Measurements from ENCODE around the gene SLCO4A1.

Gene SLCO4A1

GRCh38 chr20:62688855-62689460 is 46.7 kb downstream of the SLCO4A1 start:
- DNase-seq: no peak

DNA sequence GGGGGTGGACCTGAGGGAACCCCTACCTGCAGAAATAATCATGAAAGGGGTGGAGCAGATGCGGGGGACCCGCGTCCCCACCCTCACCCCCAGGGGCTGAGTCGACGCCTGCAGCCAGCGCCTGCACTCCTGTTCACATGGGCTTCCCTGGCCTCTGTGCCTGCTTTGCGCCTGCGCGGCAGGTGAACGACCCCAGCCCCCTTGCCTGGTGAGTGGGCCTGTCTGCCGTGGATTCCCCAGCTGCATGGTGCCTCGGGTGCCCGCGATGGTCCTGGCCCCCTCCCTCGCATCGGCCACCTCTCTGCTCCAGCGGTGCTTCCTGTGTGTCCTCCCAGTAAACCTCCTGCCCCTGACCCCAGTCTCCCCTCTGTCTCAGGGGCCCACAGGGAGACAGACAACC is 47.6 kb downstream of the SLCO4A1 start:
- no peak for DNase-seq

DNA sequence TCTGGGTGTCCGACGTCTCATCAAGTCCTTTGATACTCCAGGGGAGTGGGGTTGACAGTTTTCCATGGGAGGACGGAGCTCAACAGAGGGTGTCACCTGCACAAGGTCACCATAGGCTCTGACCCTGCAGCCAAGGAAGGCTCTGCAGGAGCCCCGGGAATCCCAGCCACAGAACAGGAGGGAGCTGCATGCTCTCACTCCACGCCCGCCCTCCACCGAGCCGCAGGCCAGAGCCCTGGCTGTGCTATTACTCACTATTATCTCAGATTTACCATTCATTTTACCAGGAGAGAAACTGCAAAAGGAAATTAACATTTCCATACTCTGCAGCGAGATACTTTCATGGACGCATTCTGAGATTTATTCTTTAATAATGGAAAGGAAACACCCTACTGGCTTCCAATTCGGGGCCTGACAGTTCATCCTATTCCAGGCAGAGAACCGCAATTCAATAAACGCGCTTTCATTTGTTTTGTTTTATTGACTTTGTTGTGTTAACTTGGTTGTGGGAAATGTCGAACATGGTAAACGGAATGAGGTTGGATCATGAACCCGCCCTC is 48.0 kb downstream of the SLCO4A1 start:
- no peak for DNase-seq

GRCh38 chr20:62691487-62691886 is 49.2 kb downstream of the SLCO4A1 start:
- DNase-seq: no peak

DNA sequence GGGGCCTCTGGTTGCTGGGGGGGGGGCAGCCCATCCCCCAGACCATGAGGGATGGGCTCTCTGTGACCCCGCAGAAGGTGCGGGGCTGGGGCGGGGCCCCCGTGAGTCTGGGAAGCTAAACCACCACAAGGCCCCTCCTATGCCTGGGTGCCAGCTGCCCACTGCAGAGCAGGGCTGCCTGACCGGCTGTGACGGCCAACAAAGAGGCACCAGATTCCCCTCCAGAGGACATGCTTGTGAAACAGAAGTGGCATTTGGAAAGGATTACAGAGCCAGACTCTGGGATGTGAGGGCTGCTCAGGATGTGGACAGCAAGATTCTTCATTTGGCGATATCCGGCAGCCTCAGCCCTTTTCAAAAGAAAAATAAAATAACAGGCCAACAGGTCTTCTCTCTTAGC is 49.9 kb downstream of the SLCO4A1 start:
- no peak for DNase-seq

GRCh38 chr20:62692801-62693523 is 50.7 kb downstream of the SLCO4A1 start:
- DNase-seq: no peak

DNA sequence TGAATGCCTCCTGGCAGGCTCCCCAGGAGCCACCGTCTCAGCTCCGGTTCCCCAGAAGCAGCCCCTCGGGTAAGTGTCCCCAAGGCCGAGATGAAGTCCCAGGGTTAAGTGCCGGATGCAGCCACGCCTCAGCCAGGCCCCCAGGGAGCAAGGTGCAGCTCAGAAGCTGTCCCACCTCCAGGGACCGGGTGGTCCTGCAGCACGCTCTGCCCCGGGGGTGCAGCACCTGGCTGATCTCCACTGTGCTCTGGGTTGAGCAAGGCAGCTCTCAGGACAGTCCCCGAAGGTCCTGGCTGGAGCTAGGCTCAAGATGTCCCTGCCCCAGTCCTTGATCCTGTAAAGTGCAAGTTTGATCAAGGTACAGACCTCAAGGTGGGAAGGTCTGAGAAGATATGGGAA is 51.2 kb downstream of the SLCO4A1 start:
- DNase-seq: no peak

GRCh38 chr20:62694106-62694505 is 51.8 kb downstream of the SLCO4A1 start:
- DNase-seq: no peak

DNA sequence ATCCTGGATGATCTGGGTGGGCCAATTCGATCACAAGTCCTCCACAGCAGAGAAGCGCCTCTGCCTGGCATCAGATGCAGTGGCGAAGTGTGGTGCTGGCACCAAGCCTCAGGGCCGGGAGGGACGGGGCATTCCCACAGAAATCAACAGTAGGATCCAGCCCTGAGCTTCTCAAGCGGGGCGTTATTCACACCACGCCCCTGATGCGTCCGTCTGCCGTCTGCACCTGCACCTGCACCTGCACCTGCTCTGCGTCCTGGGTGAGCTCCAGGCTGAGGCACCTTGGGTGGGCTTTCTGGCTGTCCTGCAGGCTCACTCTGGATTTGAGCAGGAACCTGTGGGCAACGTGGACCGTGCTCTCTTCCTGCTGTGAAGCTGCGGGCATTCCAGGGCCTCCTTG is 52.6 kb downstream of the SLCO4A1 start:
- DNase-seq: no peak

GRCh38 chr20:62695448-62696414 is 53.4 kb downstream of the SLCO4A1 start:
- no peak for DNase-seq

DNA sequence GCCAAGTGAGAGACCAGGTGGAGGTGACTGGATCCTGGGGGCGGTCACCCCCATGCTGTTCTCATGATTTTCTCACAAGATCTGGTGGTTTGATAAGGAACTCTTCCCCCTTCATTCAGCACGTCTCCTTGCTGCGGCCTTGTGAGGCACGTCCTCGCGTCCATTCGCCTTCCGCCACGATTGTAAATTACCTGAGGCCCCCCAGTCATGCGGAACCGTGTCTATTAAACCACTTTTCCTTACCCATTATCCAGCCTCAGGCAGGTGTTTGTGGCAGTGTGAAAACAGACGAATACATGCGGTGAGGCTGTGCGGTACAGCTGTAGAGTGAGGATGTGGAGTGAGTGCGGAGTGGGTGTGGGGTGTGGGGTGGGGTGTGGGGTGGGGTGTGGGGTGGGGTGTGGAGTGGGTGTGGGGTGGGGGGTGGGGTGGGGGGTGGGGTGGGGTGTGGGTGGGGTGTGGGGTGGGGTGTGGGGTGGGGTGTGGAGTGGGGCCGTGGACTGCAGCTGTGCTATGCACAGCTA is 54.2 kb downstream of the SLCO4A1 start:
- DNase-seq: no peak

DNA sequence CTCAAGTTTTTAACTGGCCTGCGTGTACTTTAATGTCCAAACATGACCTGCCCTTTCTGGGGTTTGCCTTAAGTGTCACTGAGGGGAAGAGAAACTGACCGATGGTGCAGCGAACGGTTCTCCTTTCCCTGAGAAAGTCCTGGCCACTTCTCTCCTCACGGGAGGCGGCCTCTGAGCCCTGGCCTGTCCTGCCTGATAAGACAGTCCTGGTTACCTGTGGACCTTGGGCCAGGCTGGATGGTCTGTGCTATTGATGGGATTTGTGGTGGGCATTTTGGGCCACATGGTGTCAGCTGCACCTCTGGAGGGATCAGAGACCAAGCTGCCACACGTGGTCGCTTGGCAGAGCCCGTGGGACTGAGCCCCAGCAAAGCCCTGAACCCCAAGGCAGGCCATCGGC is 54.7 kb downstream of the SLCO4A1 start:
- DNase-seq: no peak

- no peak for DNase-seq
Observed at GRCh38 chr20:62697468-62697912, 55.2 kb downstream of the SLCO4A1 start.

GRCh38 chr20:62698231-62698630 is 55.9 kb downstream of the SLCO4A1 start:
- no peak for DNase-seq

DNA sequence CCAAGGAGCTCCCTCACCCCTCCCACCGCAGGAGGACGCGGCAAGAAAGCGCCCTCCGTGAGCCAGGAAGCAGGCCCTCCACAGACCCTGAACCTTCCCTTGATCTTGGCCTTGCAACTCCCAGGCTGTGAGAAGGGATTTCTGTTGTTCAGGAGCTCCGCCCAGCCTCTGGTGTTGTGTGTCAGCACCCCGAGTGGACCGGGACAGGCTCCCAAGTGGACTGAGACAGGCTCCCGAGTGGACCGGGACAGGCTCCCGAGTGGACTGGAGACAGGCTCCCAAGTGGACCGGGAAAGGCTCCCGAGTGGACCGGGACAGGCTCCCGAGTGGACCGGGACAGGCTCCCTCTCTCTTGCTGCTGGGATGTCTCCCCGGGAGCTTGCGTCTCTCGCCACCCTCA is 57.0 kb downstream of the SLCO4A1 start:
- DNase-seq: no peak

DNA sequence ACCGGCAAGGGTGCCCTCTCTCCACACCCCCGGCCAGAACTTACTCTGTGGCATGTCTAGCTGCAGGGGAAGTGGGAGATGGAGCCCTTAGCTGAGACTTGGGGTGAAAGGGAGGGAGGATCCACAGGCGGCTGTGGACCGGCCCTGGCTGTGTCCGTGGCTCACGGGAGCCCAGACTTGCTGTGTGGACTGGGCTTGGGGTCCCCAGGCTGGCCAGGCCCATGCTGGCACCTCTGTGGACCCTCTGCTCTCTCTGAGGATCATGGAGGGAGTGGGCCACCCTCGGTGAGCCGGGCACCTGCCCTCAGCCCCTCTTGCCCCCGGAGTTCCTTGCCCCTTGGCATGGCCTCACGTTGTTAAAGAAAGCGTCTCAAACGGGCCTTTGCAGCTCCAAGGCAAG is 57.4 kb downstream of the SLCO4A1 start:
- no peak for DNase-seq

DNA sequence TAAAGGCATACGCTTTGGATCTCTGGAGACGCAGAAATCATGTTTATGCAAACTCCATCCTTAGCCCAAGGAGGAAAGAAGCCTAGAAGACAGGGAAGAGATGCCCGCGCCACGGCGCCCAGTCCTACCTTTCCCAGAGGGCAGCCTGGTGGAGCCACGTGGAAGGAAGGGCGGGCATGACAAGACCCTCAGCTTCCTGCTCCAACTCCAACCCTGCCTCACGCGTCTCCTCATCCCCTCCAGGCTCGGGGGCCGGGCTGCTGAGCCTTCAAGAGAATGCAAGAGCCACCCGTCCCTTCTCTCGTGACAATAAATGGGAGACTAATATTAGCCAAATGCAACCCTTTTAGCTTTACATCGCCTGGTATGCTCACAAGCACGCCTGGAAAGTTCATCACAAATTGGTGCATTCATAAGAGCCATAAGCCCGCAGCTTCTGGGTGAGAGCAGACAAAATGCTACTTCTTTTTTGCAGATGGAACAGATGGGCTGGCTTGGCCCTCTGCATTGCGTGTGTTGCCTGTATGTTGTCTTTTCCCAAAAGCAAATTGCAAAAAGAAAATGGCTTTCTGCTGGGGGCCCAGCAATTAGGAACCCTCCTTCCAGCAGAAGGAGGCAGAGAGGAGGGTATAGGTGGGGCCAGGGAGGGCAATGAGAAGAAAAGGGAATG is 58.1 kb downstream of the SLCO4A1 start:
- DNase-seq: no peak

- no peak for DNase-seq
Observed at GRCh38 chr20:62701161-62702012, 59.1 kb downstream of the SLCO4A1 start.

DNA sequence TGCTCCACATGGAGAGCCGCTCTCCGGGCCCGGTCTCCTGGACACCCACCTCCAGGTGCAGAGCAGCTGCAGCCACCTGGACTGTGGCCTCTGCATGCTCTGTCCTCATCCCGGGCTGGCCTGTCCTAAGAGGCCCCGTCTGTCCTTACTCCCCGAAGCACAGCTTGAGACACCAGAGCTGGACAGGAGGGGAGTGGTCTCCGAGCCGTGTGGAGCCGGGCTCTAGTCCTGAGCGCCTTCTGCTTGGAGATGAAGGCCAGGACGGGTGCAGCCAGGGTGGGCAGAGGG is 59.7 kb downstream of the SLCO4A1 start:
- DNase-seq: no peak

GRCh38 chr20:62702895-62703852 is 60.9 kb downstream of the SLCO4A1 start:
- peak; percentile 52 for DNase-seq

All from CD4-positive, alpha-beta T cell treated with Interleukin-17A for 4 hours (primary cell).